GM21786 (cell line): Measurements from ENCODE around the gene NCSTN.
"Not testable (repeated sequence)": the region's sequence is repeated elsewhere in the genome, so short reads cannot be mapped to it uniquely, and the experiment has no call there.

Experiments used
- ATAC-seq: cut with Tn5 transposase; IDR thresholded peaks from one replicate; pipeline ENCODE4 v1.9.1; 2021; ENCODE audit not compliant: unreplicated experiment

NCSTN gene

GRCh38 chr1:160370561-160371345 lies 27.6 kb downstream of the NCSTN start:
- no peak for ATAC-seq

GRCh38 chr1:160371346-160371631 lies 28.1 kb downstream of the NCSTN start:
- no peak for ATAC-seq

GRCh38 chr1:160371756-160372155 lies 28.6 kb downstream of the NCSTN start:
- no peak for ATAC-seq

GRCh38 chr1:160373696-160374095 lies 30.5 kb downstream of the NCSTN start:
- ATAC-seq = no peak

GRCh38 chr1:160374306-160375110 lies 31.3 kb downstream of the NCSTN start:
- ATAC-seq = no peak

- no peak for ATAC-seq
Measured at GRCh38 chr1:160375788-160376524, 32.8 kb downstream of the NCSTN start.

GRCh38 chr1:160376525-160377131 lies 33.4 kb downstream of the NCSTN start:
- ATAC-seq = no peak

GRCh38 chr1:160377585-160378206 lies 34.5 kb downstream of the NCSTN start:
- ATAC-seq = no peak

GRCh38 chr1:160384812-160385211 lies 41.6 kb downstream of the NCSTN start:
- not testable (repeated sequence) for ATAC-seq

GRCh38 chr1:160388406-160388805 lies 45.2 kb downstream of the NCSTN start:
- not testable (repeated sequence) for ATAC-seq

- ATAC-seq = no peak
Measured at GRCh38 chr1:160394673-160395072, 51.5 kb downstream of the NCSTN start.

GRCh38 chr1:160397651-160398050 lies 54.5 kb downstream of the NCSTN start:
- no peak for ATAC-seq

- no peak for ATAC-seq
Measured at GRCh38 chr1:160398823-160399222, 55.6 kb downstream of the NCSTN start.

GRCh38 chr1:160399544-160400222 lies 56.5 kb downstream of the NCSTN start:
- ATAC-seq = no peak

- no peak for ATAC-seq
Measured at GRCh38 chr1:160400223-160400645, 57.1 kb downstream of the NCSTN start, which contains the start of gene VANGL2. Gene VANGL2 (plus strand): TSS chr1:160400564. CDS start chr1:160415838, 15,274 bp downstream.

- no peak for ATAC-seq
Measured at GRCh38 chr1:160400646-160401486, 57.7 kb downstream of the NCSTN start.

GRCh38 chr1:160401487-160401805 lies 58.3 kb downstream of the NCSTN start:
- no peak for ATAC-seq

- ATAC-seq = no peak
Measured at GRCh38 chr1:160402001-160402795, 59.0 kb downstream of the NCSTN start.

- ATAC-seq = no peak
Measured at GRCh38 chr1:160403244-160403643, 60.1 kb downstream of the NCSTN start.
